H1 (cell line): ENCODE measurements around the gene RLN2. TPM values are rescaled to one million over a fixed set of nuclear protein-coding genes. Genes with fewer than 3 reads are reported as not detected.
A peak's percentile ranks its signal among the peaks of the same experiment; 100 is the strongest.

ENCODE experiments used
- CTCF ChIA-PET: fragments of 300-600 bp; sonication (Branson Sonifier 250); formaldehyde crosslinking; loops from one replicate; lab custom pipeline; 2021; ENCODE audit not compliant: partially characterized antibody; lab: Charles Lee
- POLR2A ChIA-PET: fragments of 300-600 bp; sonication (Branson Sonifier 250); formaldehyde crosslinking; loops from one replicate; lab custom pipeline; 2021; ENCODE audit warnings: inconsistent platforms; ENCODE audit not compliant: partially characterized antibody; lab: Charles Lee
- DNase-seq, 2 experiments: peaks; one replicate each; pipeline versions ENCODE4 v3.0.0 to v3.0.0-alpha.2; 2010 to 2022; ENCODE audit warnings: low spot score in 2 of 2, low read depth in 1 of 2, mixed read lengths in 1 of 2
- FAIRE-seq: peaks from 2 replicates; lab custom pipeline; 2011; peaks lifted over from hg19 to GRCh38; lab: Jason Lieb, UNC
- H2AFZ ChIP-seq: 2 replicates; pipeline ENCODE4 v1.8.1; 2012; ENCODE audit warnings: low read length, inconsistent platforms
- H2AK5ac ChIP-seq: 2 replicates; pipeline ENCODE4 v1.6.1; 2013; ENCODE audit warnings: low read depth, low read length
- H2BK120ac ChIP-seq: replicated peaks from 2 replicates; pipeline ENCODE3; 2013; ENCODE audit warnings: low read depth, low read length, inconsistent platforms
- H2BK12ac ChIP-seq: 2 replicates; pipeline ENCODE4 v1.6.1; 2013; ENCODE audit warnings: low read depth, low read length
- H2BK15ac ChIP-seq: 2 replicates; pipeline ENCODE4 v1.6.1; 2013; ENCODE audit warnings: low read length
- H2BK20ac ChIP-seq: 2 replicates; pipeline ENCODE4 v1.6.1; 2013; ENCODE audit warnings: low read length
- H2BK5ac ChIP-seq: 2 replicates; pipeline ENCODE4 v1.6.1; 2013; ENCODE audit warnings: low read depth, low read length
- H3K14ac ChIP-seq: 2 replicates; pipeline ENCODE4 v1.6.1; 2013; ENCODE audit warnings: inconsistent platforms; ENCODE audit not compliant: insufficient read length
- H3K18ac ChIP-seq: 2 replicates; pipeline ENCODE4 v1.6.1; 2013; ENCODE audit warnings: low read length; ENCODE audit errors: extremely low read depth
- H3K23ac ChIP-seq: 2 replicates; pipeline ENCODE4 v1.6.1; 2013; ENCODE audit warnings: inconsistent platforms; ENCODE audit not compliant: insufficient read length
- H3K23me2 ChIP-seq: 2 replicates; pipeline ENCODE4 v1.6.1; 2013; ENCODE audit warnings: low read depth, low read length
- H3K27ac ChIP-seq: 2 replicates; pipeline ENCODE4 v1.6.1; 2011; ENCODE audit warnings: low read depth, low read length, inconsistent platforms
- H3K27me3 ChIP-seq, 4 experiments: replicated peaks in 1 of 4; 1 replicate in 1 of 4; 2 replicates in 3 of 4; pipeline versions ENCODE4 v1.6.1 to v1.8.1; 2011 to 2013; ENCODE audit warnings: low read length in 3 of 4, mild to moderate bottlenecking in 3 of 4, inconsistent platforms in 2 of 4, mixed read lengths in 2 of 4, moderate library complexity in 1 of 4; ENCODE audit not compliant: control insufficient read depth in 3 of 4, insufficient read depth in 3 of 4; ENCODE audit errors: extremely low read depth in 1 of 4
- H3K36me3 ChIP-seq, 4 experiments: 2 replicates each; pipeline versions ENCODE4 v1.6.1 to v1.8.1; 2011 to 2013; ENCODE audit warnings: mild to moderate bottlenecking in 4 of 4, low read length in 3 of 4, moderate library complexity in 2 of 4, control low read depth in 1 of 4, inconsistent platforms in 1 of 4; ENCODE audit not compliant: insufficient read depth in 4 of 4, control insufficient read depth in 2 of 4
- H3K4ac ChIP-seq: replicated peaks from 2 replicates; pipeline ENCODE3; 2013; ENCODE audit warnings: low read length, low read depth, mixed read lengths, inconsistent platforms; ENCODE audit not compliant: insufficient read length
- H3K4me1 ChIP-seq, 4 experiments: replicated peaks in 1 of 4; 1 replicate in 1 of 4; 2 replicates in 3 of 4; pipeline versions ENCODE4 v1.6.1 to v1.8.1; 2011 to 2013; ENCODE audit warnings: low read length in 3 of 4, inconsistent platforms in 2 of 4, mixed read lengths in 1 of 4; ENCODE audit not compliant: insufficient read depth in 4 of 4, control insufficient read depth in 3 of 4
- H3K4me2 ChIP-seq, 2 experiments: 2 replicates each; pipeline versions ENCODE4 v1.6.1 to v1.8.1; 2011 to 2013; ENCODE audit warnings: low read depth in 2 of 2, low read length in 2 of 2, control low read depth in 1 of 2, inconsistent platforms in 1 of 2, mild to moderate bottlenecking in 1 of 2; ENCODE audit not compliant: insufficient read depth in 1 of 2
- H3K4me3 ChIP-seq, 4 experiments: fragments of 200-600, 300-600 bp in 1 of 4; sonication (generic), shearing (Covaris generic), sonication (Bioruptor Twin) in 1 of 4; 2 replicates each; pipeline versions ENCODE4 v1.5.1 to v1.8.1; 2011 to 2016; ENCODE audit warnings: low read length in 4 of 4, low read depth in 3 of 4, control low read depth in 2 of 4, inconsistent platforms in 2 of 4, mild to moderate bottlenecking in 2 of 4, mixed read lengths in 1 of 4, moderate library complexity in 1 of 4; ENCODE audit not compliant: insufficient read depth in 2 of 4; ENCODE audit errors: extremely low read depth in 1 of 4
- H3K56ac ChIP-seq: replicated peaks from 2 replicates; pipeline ENCODE3; 2013; ENCODE audit warnings: low read depth, mild to moderate bottlenecking, mixed read lengths, low read length, inconsistent platforms; ENCODE audit not compliant: insufficient read length
- H3K79me1 ChIP-seq: 2 replicates; pipeline ENCODE4 v1.6.1; 2013; ENCODE audit warnings: low read depth, low read length, control low read depth
- H3K79me2 ChIP-seq, 2 experiments: 2 replicates each; pipeline versions ENCODE4 v1.6.1 to v1.8.1; 2012 to 2013; ENCODE audit warnings: low read length in 2 of 2, mild to moderate bottlenecking in 2 of 2, inconsistent platforms in 1 of 2; ENCODE audit not compliant: insufficient read depth in 2 of 2, control insufficient read depth in 1 of 2
- H3K9ac ChIP-seq, 4 experiments: replicated peaks in 1 of 4; 1 replicate in 1 of 4; 2 replicates in 3 of 4; pipeline versions ENCODE4 v1.6.1 to v1.8.1; 2011 to 2013; ENCODE audit warnings: low read depth in 3 of 4, low read length in 3 of 4, control low read depth in 2 of 4, mild to moderate bottlenecking in 2 of 4, moderate library complexity in 2 of 4, inconsistent platforms in 1 of 4; ENCODE audit errors: extremely low read depth in 1 of 4
- H3K9me3 ChIP-seq, 2 experiments: 2 replicates each; pipeline versions ENCODE4 v1.6.1 to v1.8.1; 2012 to 2013; ENCODE audit warnings: mild to moderate bottlenecking in 2 of 2, moderate library complexity in 2 of 2, control low read depth in 1 of 2, inconsistent platforms in 1 of 2, low read depth in 1 of 2, low read length in 1 of 2, mixed read lengths in 1 of 2; ENCODE audit not compliant: insufficient read depth in 2 of 2
- H4K20me1 ChIP-seq, 2 experiments: replicated peaks in 1 of 2; 2 replicates each; pipeline versions ENCODE3 to v1.8.1; 2011 to 2013; ENCODE audit warnings: inconsistent platforms in 2 of 2, low read length in 2 of 2, mild to moderate bottlenecking in 1 of 2; ENCODE audit not compliant: insufficient read depth in 2 of 2, control insufficient read depth in 1 of 2
- H4K5ac ChIP-seq: 2 replicates; pipeline ENCODE4 v1.6.1; 2013; ENCODE audit warnings: low read length, low read depth, mixed read lengths, inconsistent platforms; ENCODE audit not compliant: insufficient read length
- H4K8ac ChIP-seq: 2 replicates; pipeline ENCODE4 v1.8.0; 2013; ENCODE audit warnings: mild to moderate bottlenecking, moderate library complexity, low read length, inconsistent platforms; ENCODE audit not compliant: insufficient read depth; ENCODE audit errors: extremely low read depth
- H4K91ac ChIP-seq: replicated peaks from 2 replicates; pipeline ENCODE3; 2013; ENCODE audit warnings: low read length, mixed read lengths, inconsistent platforms; ENCODE audit not compliant: insufficient read length
- BACH1 ChIP-seq: IDR thresholded peaks from 2 replicates; pipeline ENCODE4 v1.6.1; 2012; ENCODE audit warnings: low read length, improper control_type of control experiment
- BRCA1 ChIP-seq: IDR thresholded peaks from 2 replicates; pipeline ENCODE4 v1.6.1; 2012; ENCODE audit warnings: low read depth, low read length, improper control_type of control experiment
- E2F6 ChIP-seq: IDR thresholded peaks from 2 replicates; pipeline ENCODE4 v1.6.1; 2012; ENCODE audit warnings: inconsistent platforms
- JUND ChIP-seq: IDR thresholded peaks from 2 replicates; pipeline ENCODE4 v1.6.1; 2011; ENCODE audit warnings: mild to moderate bottlenecking, improper control_type of control experiment, low read length
- KDM5A ChIP-seq: fragments of 200-600 bp; IDR thresholded peaks from 2 replicates; pipeline ENCODE4 v1.7.1; 2012; ENCODE audit warnings: mild to moderate bottlenecking, low read length, inconsistent platforms, mixed read lengths
- MAFK ChIP-seq: IDR thresholded peaks from 2 replicates; pipeline ENCODE4 v1.6.1; 2012; ENCODE audit warnings: low read depth, mild to moderate bottlenecking, improper control_type of control experiment, low read length
- RAD21 ChIP-seq, 2 experiments: IDR thresholded peaks in 1 of 2; conservative IDR thresholded peaks in 1 of 2; 2 replicates each; pipeline ENCODE4 v1.6.1; 2011; ENCODE audit warnings: low read depth in 2 of 2, low read length in 2 of 2, improper control_type of control experiment in 1 of 2, inconsistent platforms in 1 of 2, mild to moderate bottlenecking in 1 of 2, moderate library complexity in 1 of 2
- SRF ChIP-seq: IDR thresholded peaks from 2 replicates; pipeline ENCODE4 v1.6.1; 2011; ENCODE audit warnings: mild to moderate bottlenecking, low read depth, low read length, moderate library complexity
- TBP ChIP-seq: IDR thresholded peaks from 2 replicates; pipeline ENCODE4 v1.6.1; 2011; ENCODE audit warnings: low read depth, low read length, improper control_type of control experiment
- WGBS, 2 experiments: shearing (Covaris generic) in 1 of 2; methylation state at CpG; one replicate each; pipeline versions ENCODE4 v1.1.6 to v1.1.7; 2013 to 2015; ENCODE audit warnings: low lambda C conversion rate in 2 of 2, mixed read lengths in 2 of 2, inconsistent platforms in 1 of 2, low coverage in 1 of 2, missing lambda C conversion rate in 1 of 2; ENCODE audit not compliant: insufficient replicate concordance in 2 of 2, insufficient coverage in 1 of 2, insufficient read length in 1 of 2; ENCODE audit errors: extremely low coverage in 1 of 2, missing lambda C conversion rate in 1 of 2; 5-methylcytosine and 5-hydroxymethylcytosine counted together
- polyA plus RNA-seq, 7 experiments: library from polyadenylated mRNA; depleted of rRNA in 3 of 7; stranded (reverse) in 5 of 7; unstranded in 2 of 7; fragments of >200 nt in 5 of 7; fragments of 200-250 nt in 2 of 7; gene quantifications; 1 replicate in 5 of 7; 2 replicates in 1 of 7; 4 replicates in 1 of 7; pipeline versions ENCODE4 v1.2.1 to v1.2.3, GENCODE V29; 2011 to 2013; ENCODE audit warnings: missing spikeins in 2 of 7, mixed read lengths in 2 of 7
- total RNA-seq: library from RNA; stranded (reverse); fragmentation: NEBNext Ultra II Directional; extraction: Animal tissue kit (Norgen Biotek cat#: 25700); gene quantifications from 2 replicates; pipeline ENCODE4 v1.2.1, GENCODE V29; 2021
- TF ChIP-seq, protein P1 (sequence below), 3 experiments: IDR thresholded peaks; 1 replicate in 2 of 3; 2 replicates in 1 of 3; pipeline versions ENCODE4 v1.5.1 to v1.6.1; 2011; ENCODE audit warnings: low read length in 3 of 3, mild to moderate bottlenecking in 3 of 3, inconsistent platforms in 2 of 3, low read depth in 1 of 3, moderate library complexity in 1 of 3; ENCODE audit not compliant: insufficient read depth in 1 of 3; ENCODE audit errors: control extremely low read depth in 1 of 3

RLN2 gene
- total and polyA plus RNA-seq, 2 of the 8 experiments (the other 6 are each of a cell fraction or from before 2014, with no cell fraction given), result 4.5 to 6.0 TPM

DNA sequence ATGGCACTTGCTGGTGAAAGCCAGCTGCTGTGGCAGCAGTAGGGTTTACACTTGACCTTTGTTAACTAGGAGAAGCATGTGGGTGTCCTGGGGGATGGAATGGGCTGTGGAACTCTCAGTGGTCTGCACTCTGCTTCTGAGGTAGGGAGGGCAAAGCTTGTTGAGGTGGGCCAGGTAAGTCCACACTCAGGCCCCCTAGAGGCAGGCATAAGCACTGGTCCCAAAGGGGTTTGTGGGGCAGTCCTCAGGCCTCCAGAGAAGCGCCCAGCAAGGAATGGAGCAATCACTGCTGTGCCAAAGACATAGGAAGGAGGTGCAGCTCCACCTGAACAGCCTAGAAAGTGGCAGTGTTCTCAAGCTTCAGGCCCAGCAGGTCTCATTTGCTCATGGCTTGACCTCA lies 38.6 kb downstream of the RLN2 start:
- Histone ChIP-seq H3K27me3 (no peaks in the 10 kb centered on the region; a peak in 1 of 7 replicates), H3K18ac (0 out of 2 replicates have a peak overlapping the region, but pooled peaks have one; percentile 34), H4K8ac (no peak overlapping the region), H3K4me2 (no peak overlapping the region), H2BK12ac (no peak overlapping the region; the same call in 1 of the 2 replicates), H3K79me2 (no peaks in the 10 kb centered on the region), H3K9me3 (no peaks in the 10 kb centered on the region), H2AK5ac (no peak overlapping the region), H3K14ac (no peak overlapping the region), H4K91ac (peak overlapping the region; percentile 30), H2BK5ac (0 out of 2 replicates have a peak overlapping the region, but pooled peaks have one; percentile 19), H4K20me1 (no peaks in the 10 kb centered on the region), H3K4me1 (peaks cover 0 to 13% (median 4%) of the 10 kb centered on the region in 4 experiments; a peak in 4 of 7 replicates), H4K5ac (no peak overlapping the region), H3K9ac (no peak overlapping the region), H3K56ac (no peak overlapping the region), H3K23ac (no peak overlapping the region), H2BK15ac (peak overlapping the region; percentile 18; the same call in 1 of the 2 replicates), H3K23me2 (no peaks in the 10 kb centered on the region), H2BK20ac (peak overlapping the region; percentile 51; the same call in 1 of the 2 replicates), H2AFZ (0 out of 2 replicates have a peak overlapping the region, but pooled peaks have one; percentile 35), H3K4me3 (no peak overlapping the region), H3K27ac (no peak overlapping the region), H3K4ac (peak overlapping the region; percentile 78), H2BK120ac (no peak overlapping the region), H3K36me3 (no peaks in the 10 kb centered on the region), H3K79me1 (no peaks in the 10 kb centered on the region)
- FAIRE-seq (peak; percentile 19), DNase-seq (peak in 1 of 2 experiments; percentile 49)
- CTCF ChIA-PET, result interaction anchor here (0.6 to 1.8 kb wide), 13 partner anchors 9 to 1547 kb away, joined by 3 to 6 read pairs (median 4); partner anchors contain the start of gene INSL6
- 33% methylated on average over 1 of the region's 1 CpG; no CpG with 5 or more reads in 1 of the 2 experiments for WGBS, 2 experiments
- POLR2A ChIA-PET, result interaction anchor here (0.6 kb wide), 1 partner anchor 175 kb away, joined by 3 read pairs; no protein-coding TSS in a partner anchor
- TF ChIP-seq TBP (no peak), RAD21 (IDR thresholded peaks at IDR 0.05 in 1 of 2, conservative IDR thresholded peaks at IDR 0.05 in 1 of 2; ENCODE audit: low read depth in 2 of 2, low read length in 2 of 2) (peak; percentile 33 to 47), KDM5A (no peak), SRF (no peak), BRCA1 (no peak), MAFK (no peak), JUND (no peak), BACH1 (no peak), E2F6 (no peak)
- TF ChIP-seq, protein P1, sequence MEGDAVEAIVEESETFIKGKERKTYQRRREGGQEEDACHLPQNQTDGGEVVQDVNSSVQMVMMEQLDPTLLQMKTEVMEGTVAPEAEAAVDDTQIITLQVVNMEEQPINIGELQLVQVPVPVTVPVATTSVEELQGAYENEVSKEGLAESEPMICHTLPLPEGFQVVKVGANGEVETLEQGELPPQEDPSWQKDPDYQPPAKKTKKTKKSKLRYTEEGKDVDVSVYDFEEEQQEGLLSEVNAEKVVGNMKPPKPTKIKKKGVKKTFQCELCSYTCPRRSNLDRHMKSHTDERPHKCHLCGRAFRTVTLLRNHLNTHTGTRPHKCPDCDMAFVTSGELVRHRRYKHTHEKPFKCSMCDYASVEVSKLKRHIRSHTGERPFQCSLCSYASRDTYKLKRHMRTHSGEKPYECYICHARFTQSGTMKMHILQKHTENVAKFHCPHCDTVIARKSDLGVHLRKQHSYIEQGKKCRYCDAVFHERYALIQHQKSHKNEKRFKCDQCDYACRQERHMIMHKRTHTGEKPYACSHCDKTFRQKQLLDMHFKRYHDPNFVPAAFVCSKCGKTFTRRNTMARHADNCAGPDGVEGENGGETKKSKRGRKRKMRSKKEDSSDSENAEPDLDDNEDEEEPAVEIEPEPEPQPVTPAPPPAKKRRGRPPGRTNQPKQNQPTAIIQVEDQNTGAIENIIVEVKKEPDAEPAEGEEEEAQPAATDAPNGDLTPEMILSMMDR (IDR thresholded peaks at IDR 0.05; ENCODE audit: control extremely low read depth in 1 of 3, insufficient read depth in 1 of 3, low read depth in 1 of 3, low read length in 3 of 3), result peak; percentile 44 to 77 (median 67); a peak in 3 of 4 replicates
